Heart left ventricle (tissue), 13 donors: Measurements from ENCODE around the gene HSD3B2.

Source experiments
- CTCF ChIP-seq, 12 donors: fragments of 200-600 bp; sonication (generic) in 4 of 12; IDR thresholded peaks; one replicate each; pipeline versions ENCODE4 v1.5.0 to v1.8.0; 2018 to 2022; ENCODE audit warnings: antibody characterized with exemption in 12 of 12, mild to moderate bottlenecking in 5 of 12
- POLR2A ChIP-seq, 2 donors: fragments of 450-650 bp; IDR thresholded peaks; one replicate each; pipeline ENCODE4 v1.6.1; 2017; ENCODE audit warnings: antibody characterized with exemption in 2 of 2, mild to moderate bottlenecking in 2 of 2, moderate library complexity in 2 of 2
- donor health status: ischemic (EF 13 %, LVEDD 7.1; RV severe dilation, severe dysfunction).
- donor health status: DM: no; HTN: yes; CAD: no.
- donor health status: DM: no; HTN: no; CAD: no.
- donor health status: ischemic (EF 25% LVEDD 6.9; RV normal size, moderate dysfunction).
- donor health status: ischemic (EF 25% LVEDD 5.7; RV mildly dilated, moderate dysfunction).
- donor health status: ischemic (EF 35%, LVEDD 5.7; RV mildly dilated, moderate dysfunction).
- donor health status: nonischemic (EF 11% LVEDD 7.7; RV severe dilation, severe dysfunction).
- donor health status: DM: yes; HTN: yes; CAD: no.
- donor health status: PGD.
- donor health status: ischemic (EF 29% LVEDD 5.4; RV normal size, mild dysfunction).
- donor health status: nonischemic (EF 23%, LVEDD 6.1; RV moderate dilation, normal function).

GRCh38 chr1:119373465-119373864, 41.5 kb upstream of the HSD3B2 start:
- TF ChIP-seq CTCF (IDR thresholded peaks at IDR 0.05) (no peak), POLR2A (IDR thresholded peaks at IDR 0.05) (no peak)
